Naive thymus-derived CD8-positive, alpha-beta T cell (primary cell): Measurements from ENCODE around the gene PIR. TPM values are rescaled to one million over a fixed set of nuclear protein-coding genes. Genes with fewer than 3 reads are reported as not detected.

ENCODE experiments used
- ATAC-seq, 2 donors: fragments of 150-1000 bp; cut with Tn5 transposase in 1 of 2; sonication (Bioruptor Pico), chemical (Tn5 transposase) in 1 of 2; 1 replicate in 1 of 2; 2 replicates in 1 of 2; pipeline ENCODE4 v1.10.0; 2021; ENCODE audit warnings: mild to moderate bottlenecking in 2 of 2, moderate library complexity in 2 of 2
- POLR2A ChIA-PET: fragments of 350-600 bp; sonication (Branson Sonifier 250); formaldehyde crosslinking; loops from one replicate; lab custom pipeline; 2021; ENCODE audit warnings: antibody characterized with exemption; lab: Charles Lee
- DNase-seq, 10 donors: peaks; one replicate each; pipeline versions ENCODE4 v3.0.0 to v3.0.0-alpha.2; 2020 to 2022
- H3K27ac Mint-ChIP-seq, 10 donors: one replicate each; pipeline ENCODE4 v1.8.0; 2020 to 2022; ENCODE audit warnings: mild to moderate bottlenecking in 10 of 10, mixed read lengths in 10 of 10, moderate library complexity in 4 of 10, inconsistent platforms in 1 of 10
- H3K27me3 Mint-ChIP-seq, 5 donors: one replicate each; pipeline ENCODE4 v1.8.0; 2021 to 2022; ENCODE audit warnings: mixed read lengths in 5 of 5
- H3K36me3 Mint-ChIP-seq, 3 donors: one replicate each; pipeline ENCODE4 v1.8.0; 2020 to 2022; ENCODE audit warnings: mixed read lengths in 3 of 3, mild to moderate bottlenecking in 2 of 3, inconsistent platforms in 1 of 3
- H3K4me1 Mint-ChIP-seq, 4 donors: one replicate each; pipeline ENCODE4 v1.8.0; 2021 to 2022; ENCODE audit warnings: mixed read lengths in 4 of 4
- H3K4me3 Mint-ChIP-seq, 10 donors: one replicate each; pipeline ENCODE4 v1.8.0; 2020 to 2022; ENCODE audit warnings: mild to moderate bottlenecking in 10 of 10, mixed read lengths in 10 of 10, moderate library complexity in 6 of 10, inconsistent platforms in 1 of 10
- H3K9me3 Mint-ChIP-seq, 9 donors: one replicate each; pipeline ENCODE4 v1.8.0; 2020 to 2022; ENCODE audit warnings: mixed read lengths in 9 of 9, mild to moderate bottlenecking in 3 of 9, inconsistent platforms in 1 of 9, moderate library complexity in 1 of 9
- polyA plus RNA-seq, 3 donors: library from polyadenylated mRNA; unstranded; fragments of 300-500 nt; fragmentation: Illumina TruSeq; gene quantifications; one replicate each; pipeline ENCODE4 v1.2.3, GENCODE V29; 2021
- total RNA-seq, 8 experiments: library from RNA in 2 of 8; stranded (reverse) in 2 of 8; gene quantifications; one replicate each; pipeline ENCODE4 v1.2.3 and lab custom pipeline; 2021 to 2026

The PIR gene
- total and polyA plus RNA-seq, 5 experiments from 2014 or later = 0.36 to 0.78 TPM; not detected in 3

DNA sequence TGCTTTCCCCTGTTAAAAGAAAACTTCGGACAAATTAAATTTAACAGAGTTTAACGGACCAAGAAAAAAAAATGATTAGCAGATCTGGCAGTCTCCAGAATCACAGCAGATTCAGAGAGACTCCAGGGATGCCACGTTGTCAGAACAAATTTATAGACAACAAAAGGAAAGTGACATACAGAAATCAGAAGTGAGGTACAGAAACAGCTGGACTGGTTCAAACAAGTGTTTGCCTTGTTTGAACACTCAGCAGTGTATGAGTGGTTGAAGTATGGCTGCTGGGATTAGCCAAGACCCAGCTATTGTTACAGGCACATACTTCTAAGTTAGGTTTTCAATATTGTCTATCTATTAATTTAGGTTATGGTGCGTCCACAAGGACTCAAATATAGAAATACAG, 19.1 kb downstream of the PIR start:
- POLR2A ChIA-PET = no interaction called here
- H3K4me3 Mint-ChIP-seq = no peak overlapping the region
- no peaks in the 10 kb centered on the region for H3K9me3 Mint-ChIP-seq

DNA sequence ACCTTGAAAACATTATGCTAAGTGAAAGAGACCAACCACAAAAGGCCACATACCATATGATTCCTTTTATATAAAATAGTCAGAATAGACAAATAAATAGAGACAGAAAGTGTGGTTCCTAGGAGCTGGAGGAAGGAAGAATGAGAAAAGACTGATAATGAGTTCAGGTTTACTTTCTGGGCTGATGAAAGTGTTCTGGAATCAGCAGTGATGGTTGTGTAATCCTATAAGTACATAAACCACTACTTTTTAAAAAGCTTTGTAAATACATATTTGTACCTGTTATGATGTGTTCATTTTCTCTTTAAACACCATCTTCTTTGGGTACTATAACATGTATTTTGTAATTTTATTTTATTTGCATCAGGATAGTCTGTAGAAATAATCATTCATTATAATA, 20.6 kb downstream of the PIR start:
- peaks cover 0 to 4% (median 0%) of the 10 kb centered on the region in 5 donors for H3K27me3 Mint-ChIP-seq
- ATAC-seq (no peak), DNase-seq (no peak)
- no peaks in the 10 kb centered on the region for H3K36me3 Mint-ChIP-seq
- H3K27ac Mint-ChIP-seq = no peak overlapping the region
- H3K4me3 Mint-ChIP-seq = no peak overlapping the region
- H3K4me1 Mint-ChIP-seq = no peaks in the 10 kb centered on the region
- no peaks in the 10 kb centered on the region for H3K9me3 Mint-ChIP-seq
- POLR2A ChIA-PET = no interaction called here

More for the DNA sequence above, 19.1 kb downstream of the PIR start:
- no peaks in the 10 kb centered on the region for H3K4me1 Mint-ChIP-seq
- DNase-seq (no peak), ATAC-seq (no peak)
- H3K27me3 Mint-ChIP-seq = peaks cover 0 to 10% (median 3%) of the 10 kb centered on the region in 5 donors
- no peaks in the 10 kb centered on the region for H3K36me3 Mint-ChIP-seq
- H3K27ac Mint-ChIP-seq = no peak overlapping the region

GRCh38 chrX:15471028-15471427, 22.1 kb downstream of the PIR start:
- Mint-ChIP-seq H3K4me3 (no peak overlapping the region), H3K36me3 (no peaks in the 10 kb centered on the region), H3K27ac (no peak overlapping the region), H3K27me3 (peaks cover 0 to 2% (median 0%) of the 10 kb centered on the region in 5 donors), H3K4me1 (no peaks in the 10 kb centered on the region), H3K9me3 (no peaks in the 10 kb centered on the region)
- DNase-seq (peak; percentile 1 to 60 (median 33)), ATAC-seq (peak; percentile 53 to 63)
- POLR2A ChIA-PET = no interaction called here

GRCh38 chrX:15469613-15470012, 23.5 kb downstream of the PIR start:
- no peaks in the 10 kb centered on the region for H3K9me3 Mint-ChIP-seq
- H3K4me1 Mint-ChIP-seq = peaks cover 0 to 2% (median under 1%) of the 10 kb centered on the region in 4 donors
- POLR2A ChIA-PET = no interaction called here
- DNase-seq = no peak
- H3K27me3 Mint-ChIP-seq = peaks cover 0 to 4% (median 2%) of the 10 kb centered on the region in 5 donors
- no peaks in the 10 kb centered on the region for H3K36me3 Mint-ChIP-seq
- no peak for ATAC-seq
- no peak overlapping the region for H3K27ac Mint-ChIP-seq
- H3K4me3 Mint-ChIP-seq = no peak overlapping the region

DNA sequence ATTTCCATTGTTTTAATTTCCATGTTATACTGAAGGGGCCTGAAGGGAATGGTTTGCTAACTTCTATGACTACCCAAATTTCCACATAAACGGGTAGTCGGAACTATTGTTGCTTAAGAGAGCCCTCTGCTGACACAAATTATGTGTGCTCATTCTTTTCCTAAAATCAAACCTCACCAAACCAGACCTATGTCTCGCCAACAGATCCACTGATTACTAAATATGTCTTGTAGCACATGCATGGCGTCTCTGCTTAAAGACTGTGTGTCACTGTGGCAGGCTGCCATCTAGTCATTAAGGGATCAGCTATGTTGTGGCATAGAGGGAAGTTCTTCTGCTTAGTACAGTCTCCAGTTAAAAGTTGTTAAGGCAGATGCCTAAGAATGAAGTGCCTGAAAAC, 25.1 kb downstream of the PIR start:
- H3K27me3 Mint-ChIP-seq = peaks cover 0 to 4% (median 2%) of the 10 kb centered on the region in 5 donors
- no peak for DNase-seq

GRCh38 chrX:15465896-15466651, 27.1 kb downstream of the PIR start:
- Mint-ChIP-seq H3K27ac (no peak overlapping the region), H3K9me3 (no peaks in the 10 kb centered on the region), H3K4me1 (peaks cover 0 to 2% (median under 1%) of the 10 kb centered on the region in 4 donors), H3K27me3 (peaks cover 0 to 4% (median 2%) of the 10 kb centered on the region in 5 donors), H3K4me3 (no peak overlapping the region), H3K36me3 (no peaks in the 10 kb centered on the region)
- ATAC-seq (no peak), DNase-seq (no peak)
- POLR2A ChIA-PET = interaction anchor here (0.5 kb wide), 1 partner anchor 14 kb away, joined by 4 read pairs; no protein-coding TSS in a partner anchor

More for the DNA sequence above, 25.1 kb downstream of the PIR start:
- Mint-ChIP-seq H3K4me3 (no peak overlapping the region), H3K36me3 (no peaks in the 10 kb centered on the region), H3K9me3 (no peaks in the 10 kb centered on the region), H3K27ac (no peak overlapping the region), H3K4me1 (peaks cover 0 to 2% (median under 1%) of the 10 kb centered on the region in 4 donors)
- no peak for ATAC-seq
- POLR2A ChIA-PET = no interaction called here

DNA sequence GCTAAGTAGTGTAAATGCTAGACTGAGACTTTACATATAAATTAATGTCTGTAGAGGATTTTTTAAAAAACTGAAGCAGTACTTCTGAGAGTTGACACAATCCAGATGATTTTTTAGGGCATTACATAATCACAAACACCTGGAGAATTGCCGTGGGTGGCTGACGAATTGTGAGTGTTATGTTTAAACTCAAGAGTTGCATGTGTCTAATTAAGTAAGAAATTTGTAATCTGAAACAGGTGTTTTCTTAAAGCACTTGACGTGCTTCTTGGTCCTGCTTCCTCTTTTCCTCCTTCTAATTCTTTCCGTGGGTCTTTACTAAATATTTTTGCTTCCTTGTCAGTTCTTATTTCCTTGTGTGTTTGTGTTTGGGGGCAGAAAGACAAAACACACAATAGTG, 27.8 kb downstream of the PIR start:
- no peak for DNase-seq
- Mint-ChIP-seq H3K4me3 (no peak overlapping the region), H3K4me1 (peaks cover 0 to 2% (median under 1%) of the 10 kb centered on the region in 4 donors), H3K9me3 (no peaks in the 10 kb centered on the region), H3K36me3 (no peaks in the 10 kb centered on the region), H3K27me3 (peaks cover 0 to 4% (median 2%) of the 10 kb centered on the region in 5 donors), H3K27ac (peak overlapping the region in 1 of 10 donors; percentile 29)
- POLR2A ChIA-PET = no interaction called here
- no peak for ATAC-seq

DNA sequence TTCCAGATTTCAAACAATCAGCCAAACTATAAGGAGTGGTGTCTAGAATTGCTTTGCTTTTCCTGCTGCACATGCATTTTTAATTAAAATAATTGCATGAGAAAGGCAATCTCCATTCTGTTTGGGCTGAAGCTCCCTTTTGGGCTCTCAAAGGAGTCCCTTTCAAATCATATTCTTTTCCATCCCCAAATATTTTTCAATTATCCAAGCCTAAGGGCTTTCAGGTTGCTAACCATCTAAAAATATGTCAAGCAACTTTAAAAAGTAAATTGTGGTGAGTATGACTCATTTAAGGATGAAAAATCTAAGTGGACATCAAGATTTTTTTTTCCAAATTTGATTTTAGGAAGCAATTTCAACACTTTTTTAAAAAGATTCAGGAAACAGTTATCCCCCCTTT, 28.4 kb downstream of the PIR start:
- Mint-ChIP-seq H3K9me3 (no peaks in the 10 kb centered on the region), H3K4me3 (no peak overlapping the region), H3K36me3 (no peaks in the 10 kb centered on the region), H3K4me1 (peaks cover 0 to 2% (median under 1%) of the 10 kb centered on the region in 4 donors), H3K27ac (no peak overlapping the region), H3K27me3 (peaks cover 0 to 4% (median 2%) of the 10 kb centered on the region in 5 donors)
- ATAC-seq (no peak), DNase-seq (no peak)
- POLR2A ChIA-PET = no interaction called here

GRCh38 chrX:15451913-15452312, 41.2 kb downstream of the PIR start:
- no peak for ATAC-seq
- Mint-ChIP-seq H3K9me3 (no peaks in the 10 kb centered on the region), H3K4me3 (no peak overlapping the region), H3K27me3 (peaks cover 0 to 5% (median 0%) of the 10 kb centered on the region in 5 donors), H3K4me1 (no peaks in the 10 kb centered on the region), H3K27ac (no peak overlapping the region), H3K36me3 (no peaks in the 10 kb centered on the region)
- DNase-seq = no peak
- POLR2A ChIA-PET = no interaction called here

- Mint-ChIP-seq H3K27ac (no peak overlapping the region), H3K4me3 (no peak overlapping the region), H3K27me3 (no peaks in the 10 kb centered on the region), H3K4me1 (no peaks in the 10 kb centered on the region), H3K36me3 (no peaks in the 10 kb centered on the region), H3K9me3 (peaks cover 0 to 3% (median 0%) of the 10 kb centered on the region in 9 donors)
- no peak for ATAC-seq
- no peak for DNase-seq
- POLR2A ChIA-PET = no interaction called here
These were observed 45.0 kb downstream of the PIR start for GRCh38 chrX:15448010-15448639.

GRCh38 chrX:15441464-15441863, 51.7 kb downstream of the PIR start:
- Mint-ChIP-seq H3K36me3 (no peaks in the 10 kb centered on the region), H3K9me3 (peaks cover 0 to 3% (median 0%) of the 10 kb centered on the region in 9 donors), H3K4me3 (no peak overlapping the region), H3K27me3 (peaks cover 2 to 10% (median 4%) of the 10 kb centered on the region in 5 donors), H3K4me1 (no peaks in the 10 kb centered on the region), H3K27ac (no peak overlapping the region)
- DNase-seq = no peak
- no peak for ATAC-seq
- POLR2A ChIA-PET = no interaction called here

DNA sequence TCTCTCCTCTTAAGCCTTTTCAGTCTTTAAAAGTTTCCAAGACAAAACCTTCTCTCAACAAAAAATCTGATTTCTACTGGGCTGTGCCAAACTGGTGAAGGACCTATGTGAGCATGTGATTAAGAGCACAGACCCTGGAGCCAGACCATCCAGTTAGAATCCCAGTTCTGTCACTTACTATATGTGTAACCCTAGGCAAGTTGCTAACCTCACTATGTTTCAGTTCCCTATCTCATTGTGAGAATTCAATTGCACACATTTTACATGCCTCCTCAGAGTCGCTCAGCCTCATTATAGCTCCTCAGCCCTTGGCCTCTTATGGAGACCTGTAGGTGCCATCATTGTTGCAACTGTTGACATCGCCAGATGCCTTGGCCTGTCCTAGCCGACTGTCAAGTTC, 54.8 kb downstream of the PIR start:
- Mint-ChIP-seq H3K4me1 (no peaks in the 10 kb centered on the region), H3K4me3 (no peak overlapping the region), H3K27ac (no peak overlapping the region), H3K36me3 (peaks cover 0 to under 1% (median 0%) of the 10 kb centered on the region in 3 donors), H3K9me3 (peaks cover 0 to 5% (median 0%) of the 10 kb centered on the region in 9 donors), H3K27me3 (peaks cover 3 to 11% (median 5%) of the 10 kb centered on the region in 5 donors)
- POLR2A ChIA-PET = no interaction called here
- ATAC-seq (no peak), DNase-seq (no peak)

- no peaks in the 10 kb centered on the region for H3K4me1 Mint-ChIP-seq
- DNase-seq (no peak), ATAC-seq (no peak)
- peaks cover 0 to 7% (median 0%) of the 10 kb centered on the region in 3 donors for H3K36me3 Mint-ChIP-seq
- H3K27me3 Mint-ChIP-seq = peaks cover 4 to 17% (median 11%) of the 10 kb centered on the region in 5 donors
- H3K9me3 Mint-ChIP-seq = peaks cover 0 to 5% (median 0%) of the 10 kb centered on the region in 9 donors
- H3K27ac Mint-ChIP-seq = no peak overlapping the region
- POLR2A ChIA-PET = no interaction called here
- H3K4me3 Mint-ChIP-seq = no peak overlapping the region
These were observed 55.4 kb downstream of the PIR start for GRCh38 chrX:15437724-15438123.
